ENCODE results near the gene RAMP3.
"Not testable (repeated sequence)": the region's sequence is repeated elsewhere in the genome, so short reads cannot be mapped to it uniquely, and the experiment has no call there.

RAMP3 gene

GRCh38 chr7:45188736-45189135 is 31.1 kb downstream of the RAMP3 start:
- DNase-seq (ENCODE audit: low read depth, low spot score): no peak
- no peak overlapping the region for H3K27ac ChIP-seq

GRCh38 chr7:45189151-45189970 is 31.8 kb downstream of the RAMP3 start:
- no peak overlapping the region for H3K27ac ChIP-seq
- no peak for DNase-seq (ENCODE audit: low read depth, low spot score)

GRCh38 chr7:45190406-45191165 is 33.0 kb downstream of the RAMP3 start:
- no peak overlapping the region for H3K27ac ChIP-seq
- no peak for DNase-seq (ENCODE audit: low read depth, low spot score)

GRCh38 chr7:45191396-45191795 is 33.8 kb downstream of the RAMP3 start:
- no peak overlapping the region for H3K27ac ChIP-seq
- no peak for DNase-seq (ENCODE audit: low read depth, low spot score)

- no peak for DNase-seq (ENCODE audit: low read depth, low spot score)
- no peak overlapping the region for H3K27ac ChIP-seq
Measured at GRCh38 chr7:45192621-45193041, 35.0 kb downstream of the RAMP3 start.

- H3K27ac ChIP-seq: no peak overlapping the region
- DNase-seq (ENCODE audit: low read depth, low spot score): no peak
Measured at GRCh38 chr7:45193828-45194227, 36.2 kb downstream of the RAMP3 start.

GRCh38 chr7:45196374-45196773 is 38.8 kb downstream of the RAMP3 start:
- no peak overlapping the region for H3K27ac ChIP-seq
- no peak for DNase-seq (ENCODE audit: low read depth, low spot score)

- DNase-seq (ENCODE audit: low read depth, low spot score): no peak
Measured at GRCh38 chr7:45197461-45197860, 39.9 kb downstream of the RAMP3 start.

GRCh38 chr7:45198986-45199385 is 41.4 kb downstream of the RAMP3 start:
- no peak overlapping the region for H3K27ac ChIP-seq
- no peak for DNase-seq (ENCODE audit: low read depth, low spot score)

More at GRCh38 chr7:45197461-45197860, 39.9 kb downstream of the RAMP3 start:
- H3K27ac ChIP-seq: no peak overlapping the region

GRCh38 chr7:45199506-45199905 is 41.9 kb downstream of the RAMP3 start:
- no peak for DNase-seq (ENCODE audit: low read depth, low spot score)

GRCh38 chr7:45202625-45203024 is 45.0 kb downstream of the RAMP3 start:
- no peak overlapping the region for H3K27ac ChIP-seq
- no peak for DNase-seq (ENCODE audit: low read depth, low spot score)

More at GRCh38 chr7:45199506-45199905, 41.9 kb downstream of the RAMP3 start:
- no peak overlapping the region for H3K27ac ChIP-seq

- no peak overlapping the region for H3K27ac ChIP-seq
- no peak for DNase-seq (ENCODE audit: low read depth, low spot score)
Measured at GRCh38 chr7:45203036-45203435, 45.4 kb downstream of the RAMP3 start.

GRCh38 chr7:45203459-45203858 is 45.9 kb downstream of the RAMP3 start:
- no peak for DNase-seq (ENCODE audit: low read depth, low spot score)
- H3K27ac ChIP-seq: no peak overlapping the region

GRCh38 chr7:45203936-45204445 is 46.4 kb downstream of the RAMP3 start:
- no peak for DNase-seq (ENCODE audit: low read depth, low spot score)
- H3K27ac ChIP-seq: no peak overlapping the region

GRCh38 chr7:45206266-45206665 is 48.7 kb downstream of the RAMP3 start:
- DNase-seq (ENCODE audit: low read depth, low spot score): not testable (repeated sequence)

GRCh38 chr7:45209909-45210308 is 52.3 kb downstream of the RAMP3 start:
- H3K27ac ChIP-seq; DNase-seq (ENCODE audit: low read depth, low spot score): not testable (repeated sequence)

More at GRCh38 chr7:45206266-45206665, 48.7 kb downstream of the RAMP3 start:
- H3K27ac ChIP-seq: not testable (repeated sequence)

GRCh38 chr7:45211066-45211465 is 53.5 kb downstream of the RAMP3 start:
- no peak for DNase-seq (ENCODE audit: low read depth, low spot score)
- H3K27ac ChIP-seq: no peak overlapping the region

- DNase-seq (ENCODE audit: low read depth, low spot score): no peak
- H3K27ac ChIP-seq: no peak overlapping the region
Measured at GRCh38 chr7:45211958-45212357, 54.4 kb downstream of the RAMP3 start.

- no peak for DNase-seq (ENCODE audit: low read depth, low spot score)
- no peak overlapping the region for H3K27ac ChIP-seq
Measured at GRCh38 chr7:45212606-45213005, 55.0 kb downstream of the RAMP3 start.

- DNase-seq (ENCODE audit: low read depth, low spot score): no peak
- H3K27ac ChIP-seq: no peak overlapping the region
Measured at GRCh38 chr7:45215601-45216062, 58.0 kb downstream of the RAMP3 start.

- DNase-seq (ENCODE audit: low read depth, low spot score): no peak
- no peak overlapping the region for H3K27ac ChIP-seq
Measured at GRCh38 chr7:45216181-45216580, 58.6 kb downstream of the RAMP3 start.
